SK-N-SH (cell line): ENCODE measurements around the gene HIRA. TPM values are rescaled to one million over a fixed set of nuclear protein-coding genes. Genes with fewer than 3 reads are reported as not detected.
"Not testable (repeated sequence)": the region's sequence is repeated elsewhere in the genome, so short reads cannot be mapped to it uniquely, and the experiment has no call there.

ENCODE experiments used
- CTCF ChIA-PET: fragments of 300-600, 350-600 bp; formaldehyde crosslinking; extraction: SDS; loops from one replicate; lab custom pipeline; 2021; lab: Yijun Ruan, JAX
- POLR2A ChIA-PET: fragments of 350-600 bp; sonication (Branson Sonifier 250); formaldehyde crosslinking; extraction: SDS; loops from one replicate; lab custom pipeline; 2020; ENCODE audit warnings: antibody characterized with exemption, inconsistent platforms; lab: Yijun Ruan, JAX
- DNase-seq: peaks from one replicate; pipeline ENCODE4 v3.0.0; 2012
- H2AFZ ChIP-seq: fragments of 200-600 bp; sonication (generic); 2 replicates; pipeline ENCODE4 v1.8.1; 2016; ENCODE audit warnings: antibody characterized with exemption, mild to moderate bottlenecking, low read depth
- H3F3A ChIP-seq: fragments of 200-600 bp; sonication (generic); replicated peaks from 2 replicates; pipeline ENCODE3; 2016; ENCODE audit warnings: antibody characterized with exemption, mild to moderate bottlenecking; ENCODE audit not compliant: insufficient read depth
- H3K27ac ChIP-seq, 2 experiments: fragments of 200-500 bp in 1 of 2; fragments of 200-600 bp in 1 of 2; sonication (Bioruptor generic) in 1 of 2; sonication (generic), shearing (Covaris generic) in 1 of 2; 2 replicates each; pipeline versions ENCODE4 v1.5.1 to v1.6.1; 2014 to 2016; ENCODE audit warnings: low read depth in 2 of 2, inconsistent platforms in 1 of 2, low read length in 1 of 2, mild to moderate bottlenecking in 1 of 2, mixed read lengths in 1 of 2
- H3K27me3 ChIP-seq: fragments of 200-600 bp; sonication (generic), shearing (Covaris generic); 2 replicates; pipeline ENCODE4 v1.6.1; 2016; ENCODE audit warnings: mixed run types; ENCODE audit not compliant: insufficient read depth
- H3K36me3 ChIP-seq, 2 experiments: fragments of 200-500 bp in 1 of 2; fragments of 200-600 bp in 1 of 2; sonication (Bioruptor generic) in 1 of 2; sonication (generic) in 1 of 2; replicated peaks in 1 of 2; 2 replicates each; pipeline versions ENCODE3 to v1.5.1; 2014 to 2016; ENCODE audit warnings: low read length in 1 of 2, mild to moderate bottlenecking in 1 of 2; ENCODE audit not compliant: insufficient read depth in 2 of 2, control insufficient read depth in 1 of 2
- H3K4me1 ChIP-seq, 2 experiments: fragments of 200-500 bp in 1 of 2; fragments of 200-600 bp in 1 of 2; sonication (Bioruptor generic) in 1 of 2; sonication (generic), shearing (Covaris generic) in 1 of 2; 2 replicates each; pipeline versions ENCODE4 v1.5.1 to v1.6.1; 2014 to 2016; ENCODE audit warnings: low read depth in 1 of 2, low read length in 1 of 2, mixed run types in 1 of 2; ENCODE audit not compliant: insufficient read depth in 2 of 2, control insufficient read depth in 1 of 2
- H3K4me2 ChIP-seq: fragments of 200-600 bp; sonication (generic), shearing (Covaris generic); 2 replicates; pipeline ENCODE4 v1.6.1; 2017; ENCODE audit warnings: mixed run types
- H3K4me3 ChIP-seq, 2 experiments: fragments of 200-500 bp in 1 of 2; fragments of 200-600 bp in 1 of 2; sonication (Bioruptor generic) in 1 of 2; sonication (generic), shearing (Covaris generic) in 1 of 2; 2 replicates each; pipeline versions ENCODE4 v1.5.1 to v1.8.1; 2014 to 2016; ENCODE audit warnings: low read depth in 2 of 2, inconsistent platforms in 1 of 2, low read length in 1 of 2, mild to moderate bottlenecking in 1 of 2, mixed read lengths in 1 of 2, moderate library complexity in 1 of 2
- H3K79me2 ChIP-seq: fragments of 200-600 bp; sonication (generic); 2 replicates; pipeline ENCODE4 v1.8.1; 2017; ENCODE audit warnings: mild to moderate bottlenecking; ENCODE audit not compliant: insufficient read depth
- H3K9ac ChIP-seq: fragments of 200-600 bp; sonication (generic); 2 replicates; pipeline ENCODE4 v1.6.1; 2017; ENCODE audit warnings: mixed run types
- H3K9me2 ChIP-seq: fragments of 200-600 bp; sonication (generic); 2 replicates; pipeline ENCODE4 v1.6.1; 2017; ENCODE audit warnings: mixed run types
- H3K9me3 ChIP-seq: fragments of 200-600 bp; sonication (generic); 2 replicates; pipeline ENCODE4 v1.6.1; 2017; ENCODE audit warnings: mixed run types, mild to moderate bottlenecking, moderate library complexity
- H4K20me1 ChIP-seq: fragments of 200-600 bp; sonication (generic); 2 replicates; pipeline ENCODE4 v1.6.1; 2017; ENCODE audit warnings: mild to moderate bottlenecking, mixed run types; ENCODE audit not compliant: insufficient read depth
- CHD2 ChIP-seq: fragments of 150-350 bp; IDR thresholded peaks from 2 replicates; pipeline ENCODE4 v1.6.1; 2018; ENCODE audit warnings: low read length; ENCODE audit not compliant: partially characterized antibody
- ELF1 ChIP-seq: IDR thresholded peaks from 2 replicates; pipeline ENCODE4 v1.4.0; 2012
- EP300 ChIP-seq, 2 experiments: IDR thresholded peaks; 2 replicates each; pipeline versions ENCODE4 v1.4.0 to v1.6.1; 2012; ENCODE audit warnings: borderline replicate concordance in 1 of 2, low read depth in 1 of 2, low read length in 1 of 2
- JUND ChIP-seq: IDR thresholded peaks from 2 replicates; pipeline ENCODE4 v1.4.0; 2012
- MEF2A ChIP-seq: IDR thresholded peaks from 2 replicates; pipeline ENCODE4 v1.4.0; 2012; ENCODE audit warnings: low read depth, borderline replicate concordance
- NFIC ChIP-seq: IDR thresholded peaks from 2 replicates; pipeline ENCODE4 v1.4.0; 2012; ENCODE audit warnings: borderline replicate concordance
- REST ChIP-seq: IDR thresholded peaks from 2 replicates; pipeline ENCODE4 v1.6.1; 2012; ENCODE audit warnings: mild to moderate bottlenecking, low read depth, low read length, moderate library complexity
- RFX5 ChIP-seq: IDR thresholded peaks from 2 replicates; pipeline ENCODE4 v1.6.1; 2012; ENCODE audit warnings: mild to moderate bottlenecking, improper control_type of control experiment, low read length
- SMC3 ChIP-seq: IDR thresholded peaks from 2 replicates; pipeline ENCODE4 v1.6.1; 2012; ENCODE audit warnings: low read depth, low read length, improper control_type of control experiment
- YY1 ChIP-seq: IDR thresholded peaks from 2 replicates; pipeline ENCODE4 v1.4.0; 2012; ENCODE audit warnings: low read depth, mild to moderate bottlenecking
- WGBS: methylation state at CpG from one replicate; pipeline ENCODE4 v1.1.6; 2017; ENCODE audit warnings: low lambda C conversion rate; 5-methylcytosine and 5-hydroxymethylcytosine counted together
- polyA plus RNA-seq, 3 experiments: library from polyadenylated mRNA; depleted of rRNA; stranded (reverse); fragments of >200 nt; gene quantifications; 2 replicates each; pipeline ENCODE4 v1.2.3, GENCODE V29; 2012

HIRA gene
- polyA plus RNA-seq, 1 of the 3 experiments (the other 2 are of a cell fraction), result 21.0 TPM

GRCh38 chr22:19307872-19308271, 123.7 kb downstream of the HIRA start:
- ChIA-PET POLR2A (no interaction called here), CTCF (no interaction called here)

DNA sequence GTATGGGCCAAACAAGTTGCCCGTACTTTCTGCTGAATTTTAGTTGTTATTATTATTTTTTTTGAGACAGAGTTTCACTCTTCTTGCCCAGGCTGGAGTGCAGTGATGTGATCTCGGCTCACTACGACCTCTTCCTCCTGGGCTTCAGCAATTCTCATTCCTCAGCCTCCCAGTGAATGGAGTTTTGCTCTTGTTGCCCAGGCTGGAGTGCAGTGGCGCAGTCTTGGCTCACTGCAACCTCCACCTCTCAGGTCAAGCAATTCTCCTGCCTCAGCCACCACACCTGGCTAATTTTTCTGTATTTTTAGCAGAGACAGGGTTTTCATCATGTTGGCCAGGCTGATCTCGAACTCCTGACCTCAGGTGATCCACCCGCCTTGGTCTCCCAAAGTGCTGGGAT, 125.0 kb downstream of the HIRA start:
- H2AFZ ChIP-seq, H3F3A ChIP-seq, H3K9me2 ChIP-seq, CTCF ChIA-PET, POLR2A ChIA-PET, H3K4me1 ChIP-seq, H3K4me2 ChIP-seq, H3K9ac ChIP-seq, H3K79me2 ChIP-seq, DNase-seq, H3K36me3 ChIP-seq, H3K27ac ChIP-seq, H3K4me3 ChIP-seq, H3K27me3 ChIP-seq, H3K9me3 ChIP-seq, H4K20me1 ChIP-seq: not testable (repeated sequence)
- 67% methylated on average over 6 of the region's 6 CpGs for WGBS

More at GRCh38 chr22:19307872-19308271, 123.7 kb downstream of the HIRA start:
- WGBS, result 48% methylated on average over 2 of the region's 2 CpGs
- Histone ChIP-seq H3K79me2 (no peaks in the 10 kb centered on the region), H3K4me2 (no peak overlapping the region), H3K27me3 (no peaks in the 10 kb centered on the region), H3K4me1 (no peaks in the 10 kb centered on the region), H3K27ac (no peak overlapping the region), H3K4me3 (no peak overlapping the region), H3K9ac (no peak overlapping the region), H4K20me1 (no peaks in the 10 kb centered on the region), H3K36me3 (no peaks in the 10 kb centered on the region), H3K9me3 (no peaks in the 10 kb centered on the region), H3F3A (no peaks in the 10 kb centered on the region), H2AFZ (no peak overlapping the region), H3K9me2 (no peaks in the 10 kb centered on the region)
- DNase-seq, result no peak
- TF ChIP-seq YY1, result no peak
- no peak for TF ChIP-seq RFX5
- no peak for TF ChIP-seq SMC3
- no peak for TF ChIP-seq NFIC
- TF ChIP-seq JUND, result no peak
- TF ChIP-seq MEF2A, result no peak
- no peak for TF ChIP-seq EP300 (IDR thresholded peaks at IDR 0.05; ENCODE audit: borderline replicate concordance in 1 of 2, low read depth in 1 of 2, low read length in 1 of 2)
- no peak for TF ChIP-seq CHD2
- TF ChIP-seq ELF1, result no peak

DNA sequence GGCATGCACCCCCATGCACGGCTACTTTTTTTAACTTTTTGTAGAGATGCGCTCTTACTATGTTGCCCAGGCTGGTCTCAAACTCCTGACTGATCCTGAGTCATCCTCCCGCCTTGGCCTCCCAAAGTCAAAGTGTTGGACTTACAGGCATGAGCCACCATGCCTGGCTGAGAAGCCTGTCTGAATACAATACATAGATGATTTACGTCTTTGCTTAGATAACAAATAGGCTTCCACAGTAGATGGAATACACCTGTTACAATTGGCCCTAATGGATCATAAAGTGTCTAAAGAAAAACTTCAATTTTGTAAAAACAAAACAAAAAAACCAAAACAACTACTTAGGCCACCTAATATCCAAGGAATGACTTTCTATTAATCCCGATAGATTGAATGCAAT, 127.0 kb downstream of the HIRA start:
- H3K9ac ChIP-seq, result no peak overlapping the region
- H4K20me1 ChIP-seq, result no peaks in the 10 kb centered on the region
- DNase-seq, result no peak
- H3K4me1 ChIP-seq, result no peaks in the 10 kb centered on the region
- H2AFZ ChIP-seq, result no peak overlapping the region
- no peak overlapping the region for H3K4me2 ChIP-seq
- 78% methylated on average over 5 of the region's 5 CpGs for WGBS
- TF ChIP-seq EP300 (IDR thresholded peaks at IDR 0.05; ENCODE audit: borderline replicate concordance in 1 of 2, low read depth in 1 of 2, low read length in 1 of 2) (no peak), NFIC (no peak), REST (no peak), CHD2 (no peak)
- ChIA-PET CTCF (no interaction called here), POLR2A (no interaction called here)
- H3K9me3 ChIP-seq, result no peaks in the 10 kb centered on the region
- no peaks in the 10 kb centered on the region for H3K27me3 ChIP-seq
- H3K79me2 ChIP-seq, result no peaks in the 10 kb centered on the region
- H3F3A ChIP-seq, result no peaks in the 10 kb centered on the region
- no peaks in the 10 kb centered on the region for H3K36me3 ChIP-seq
- H3K9me2 ChIP-seq, result no peaks in the 10 kb centered on the region
- no peak overlapping the region for H3K27ac ChIP-seq
- H3K4me3 ChIP-seq, result no peak overlapping the region
